HG03175 (cell line): ENCODE data around the gene GPC2.
"Not testable (repeated sequence)": the region's sequence is repeated elsewhere in the genome, so short reads cannot be mapped to it uniquely, and the experiment has no call there.

Source experiments
- ATAC-seq: cut with Tn5 transposase; IDR thresholded peaks from one replicate; pipeline ENCODE4 v1.9.1; 2021; ENCODE audit warnings: mild to moderate bottlenecking, moderate library complexity; ENCODE audit not compliant: unreplicated experiment

The GPC2 gene

GRCh38 chr7:100153708-100154535 is 23.3 kb downstream of the GPC2 start:
- ATAC-seq = no peak

- ATAC-seq = no peak
Measured at GRCh38 chr7:100152937-100153666, 24.1 kb downstream of the GPC2 start.

- no peak for ATAC-seq
Measured at GRCh38 chr7:100152404-100152803, 24.8 kb downstream of the GPC2 start.

- peak; percentile 99 for ATAC-seq
Measured at GRCh38 chr7:100148559-100149328, 28.4 kb downstream of the GPC2 start, which contains the start of gene LAMTOR4. Gene LAMTOR4 (plus strand): TSS chr7:100148918. CDS start chr7:100148973, 55 bp downstream.

- ATAC-seq = no peak
Measured at GRCh38 chr7:100148225-100148558, 29.0 kb downstream of the GPC2 start.

- ATAC-seq = no peak
Measured at GRCh38 chr7:100147278-100147677, 29.9 kb downstream of the GPC2 start.

- not testable (repeated sequence) for ATAC-seq
Measured at GRCh38 chr7:100146350-100146749, 30.8 kb downstream of the GPC2 start.

- ATAC-seq = no peak
Measured at GRCh38 chr7:100142461-100142860, 34.7 kb downstream of the GPC2 start.

- ATAC-seq = no peak
Measured at GRCh38 chr7:100141555-100141949, 35.6 kb downstream of the GPC2 start.

- ATAC-seq = no peak
Measured at GRCh38 chr7:100137851-100138760, 39.1 kb downstream of the GPC2 start.

GRCh38 chr7:100132697-100133151 is 44.5 kb downstream of the GPC2 start:
- ATAC-seq = peak; percentile 73

- no peak for ATAC-seq
Measured at GRCh38 chr7:100132126-100132525, 45.1 kb downstream of the GPC2 start.

- ATAC-seq = no peak
Measured at GRCh38 chr7:100130608-100131453, 46.4 kb downstream of the GPC2 start.

GRCh38 chr7:100130220-100130607 is 47.0 kb downstream of the GPC2 start:
- not testable (repeated sequence) for ATAC-seq

GRCh38 chr7:100128637-100128963 is 48.6 kb downstream of the GPC2 start:
- ATAC-seq = no peak

- ATAC-seq = no peak
Measured at GRCh38 chr7:100127866-100128636, 49.1 kb downstream of the GPC2 start.

GRCh38 chr7:100126931-100127865 is 50.0 kb downstream of the GPC2 start, which contains the start of gene MBLAC1:
Gene MBLAC1 (plus strand): TSS chr7:100126967. CDS start chr7:100127396, 429 bp downstream.
- ATAC-seq = peak; percentile 67
